ENCODE results near the gene IQGAP2.

DNA sequence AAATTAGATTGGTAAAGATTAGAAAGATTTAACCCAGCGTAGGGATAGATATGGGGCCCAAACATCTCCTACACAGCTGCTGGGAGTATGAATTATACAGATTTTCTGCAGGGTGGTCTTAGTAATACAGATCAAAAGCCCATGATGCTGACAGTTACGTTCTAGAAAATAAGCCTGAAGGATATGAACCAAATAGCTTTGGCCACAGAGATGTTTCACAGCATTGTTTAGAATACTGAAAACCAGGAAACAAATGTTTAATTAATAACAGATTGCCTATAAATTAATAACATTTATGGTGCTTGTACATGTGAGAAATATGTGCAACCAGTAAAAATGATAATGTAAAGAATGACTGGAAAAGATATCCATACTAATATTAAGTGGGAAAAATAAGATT is 195.4 kb downstream of the IQGAP2 start:
- TF ChIP-seq, protein P1, sequence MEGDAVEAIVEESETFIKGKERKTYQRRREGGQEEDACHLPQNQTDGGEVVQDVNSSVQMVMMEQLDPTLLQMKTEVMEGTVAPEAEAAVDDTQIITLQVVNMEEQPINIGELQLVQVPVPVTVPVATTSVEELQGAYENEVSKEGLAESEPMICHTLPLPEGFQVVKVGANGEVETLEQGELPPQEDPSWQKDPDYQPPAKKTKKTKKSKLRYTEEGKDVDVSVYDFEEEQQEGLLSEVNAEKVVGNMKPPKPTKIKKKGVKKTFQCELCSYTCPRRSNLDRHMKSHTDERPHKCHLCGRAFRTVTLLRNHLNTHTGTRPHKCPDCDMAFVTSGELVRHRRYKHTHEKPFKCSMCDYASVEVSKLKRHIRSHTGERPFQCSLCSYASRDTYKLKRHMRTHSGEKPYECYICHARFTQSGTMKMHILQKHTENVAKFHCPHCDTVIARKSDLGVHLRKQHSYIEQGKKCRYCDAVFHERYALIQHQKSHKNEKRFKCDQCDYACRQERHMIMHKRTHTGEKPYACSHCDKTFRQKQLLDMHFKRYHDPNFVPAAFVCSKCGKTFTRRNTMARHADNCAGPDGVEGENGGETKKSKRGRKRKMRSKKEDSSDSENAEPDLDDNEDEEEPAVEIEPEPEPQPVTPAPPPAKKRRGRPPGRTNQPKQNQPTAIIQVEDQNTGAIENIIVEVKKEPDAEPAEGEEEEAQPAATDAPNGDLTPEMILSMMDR (conservative IDR thresholded peaks at IDR 0.05), result no peak
- TF ChIP-seq EZH2 (IDR thresholded peaks at IDR 0.05; ENCODE audit: low read depth), result no peak
